NCI-H446 treated with DMSO at 0.1 percent for 48 hours (cell line): ENCODE results near the gene CRTC2.
A peak's percentile ranks its signal among the peaks of the same experiment; 100 is the strongest.

Experiments used
- DNase-seq: peaks from one replicate; lab custom pipeline; 2025; lab: John Stamatoyannopoulos, UW

Gene CRTC2

GRCh38 chr1:153976819-153977249, 18.4 kb upstream of the CRTC2 start:
- DNase-seq = no peak

DNA sequence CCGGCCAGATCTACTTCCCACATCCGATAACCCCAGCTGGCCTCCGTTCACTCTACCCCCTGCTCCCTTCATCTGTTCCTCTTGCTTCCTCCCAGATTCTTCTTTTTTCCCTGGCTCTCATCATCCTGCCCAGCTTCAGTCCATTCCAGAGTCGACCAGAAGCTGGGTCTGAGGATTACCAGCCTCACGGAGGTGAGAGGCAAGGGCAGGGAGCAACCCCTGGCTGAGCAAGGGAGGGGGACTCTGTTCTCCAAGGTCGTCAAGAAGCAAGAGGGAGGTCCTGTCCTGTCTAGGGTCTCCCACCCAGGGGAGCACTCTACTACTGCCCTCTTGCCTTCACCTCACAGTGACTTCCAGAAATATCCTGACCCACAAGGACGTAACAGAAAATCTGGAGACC, 15.1 kb upstream of the CRTC2 start:
- DNase-seq = no peak

DNA sequence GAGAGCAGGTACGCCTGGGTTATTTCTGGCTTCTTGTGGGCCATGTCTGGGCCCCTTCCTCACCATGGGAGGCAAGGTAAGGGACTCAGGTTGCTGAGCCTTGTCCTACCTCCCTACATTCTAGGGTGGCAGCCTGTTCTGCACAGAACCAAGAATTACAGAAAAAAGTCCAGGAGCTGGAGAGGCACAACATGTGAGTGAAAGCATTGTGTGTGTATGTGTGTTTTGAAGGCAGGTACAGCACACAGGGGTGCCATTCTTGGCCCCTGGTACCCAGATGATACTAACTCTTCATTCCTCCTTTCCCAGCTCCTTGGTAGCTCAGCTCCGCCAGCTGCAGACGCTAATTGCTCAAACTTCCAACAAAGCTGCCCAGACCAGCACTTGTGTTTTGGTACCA, 14.7 kb upstream of the CRTC2 start:
- no peak for DNase-seq

- no peak for DNase-seq
Observed at GRCh38 chr1:153970346-153970745, 11.9 kb upstream of the CRTC2 start.

DNA sequence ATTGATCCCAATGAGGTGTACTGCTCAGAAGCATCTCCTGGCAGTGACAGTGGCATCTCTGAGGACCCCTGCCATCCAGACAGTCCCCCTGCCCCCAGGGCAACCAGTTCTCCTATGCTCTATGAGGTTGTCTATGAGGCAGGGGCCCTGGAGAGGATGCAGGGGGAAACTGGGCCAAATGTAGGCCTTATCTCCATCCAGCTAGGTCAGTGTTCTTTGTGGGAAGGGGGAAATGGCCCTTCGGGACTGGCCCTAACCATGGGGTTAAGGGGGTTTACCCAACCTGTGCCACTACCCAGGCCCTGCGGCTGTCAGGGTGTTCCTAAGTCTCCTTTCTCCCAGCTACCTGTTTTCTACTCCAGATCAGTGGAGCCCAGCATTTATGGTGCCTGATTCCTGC, 10.6 kb upstream of the CRTC2 start:
- DNase-seq = no peak

DNA sequence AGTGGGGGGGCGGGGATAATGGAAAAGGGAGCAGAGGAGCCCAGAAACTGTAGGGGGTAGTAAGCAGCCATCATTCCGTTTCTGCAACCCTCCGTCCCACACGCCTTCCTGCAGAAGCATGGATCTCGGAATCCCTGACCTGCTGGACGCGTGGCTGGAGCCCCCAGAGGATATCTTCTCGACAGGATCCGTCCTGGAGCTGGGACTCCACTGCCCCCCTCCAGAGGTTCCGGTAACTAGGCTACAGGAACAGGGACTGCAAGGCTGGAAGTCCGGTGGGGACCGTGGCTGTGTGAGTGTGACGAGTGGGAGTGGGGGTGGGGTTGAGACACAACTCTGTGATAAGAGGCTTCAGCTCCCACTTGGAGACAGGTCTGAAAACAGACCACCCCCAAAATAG, 10.0 kb upstream of the CRTC2 start:
- no peak for DNase-seq

GRCh38 chr1:153968000-153968363, 9.6 kb upstream of the CRTC2 start:
- no peak for DNase-seq

DNA sequence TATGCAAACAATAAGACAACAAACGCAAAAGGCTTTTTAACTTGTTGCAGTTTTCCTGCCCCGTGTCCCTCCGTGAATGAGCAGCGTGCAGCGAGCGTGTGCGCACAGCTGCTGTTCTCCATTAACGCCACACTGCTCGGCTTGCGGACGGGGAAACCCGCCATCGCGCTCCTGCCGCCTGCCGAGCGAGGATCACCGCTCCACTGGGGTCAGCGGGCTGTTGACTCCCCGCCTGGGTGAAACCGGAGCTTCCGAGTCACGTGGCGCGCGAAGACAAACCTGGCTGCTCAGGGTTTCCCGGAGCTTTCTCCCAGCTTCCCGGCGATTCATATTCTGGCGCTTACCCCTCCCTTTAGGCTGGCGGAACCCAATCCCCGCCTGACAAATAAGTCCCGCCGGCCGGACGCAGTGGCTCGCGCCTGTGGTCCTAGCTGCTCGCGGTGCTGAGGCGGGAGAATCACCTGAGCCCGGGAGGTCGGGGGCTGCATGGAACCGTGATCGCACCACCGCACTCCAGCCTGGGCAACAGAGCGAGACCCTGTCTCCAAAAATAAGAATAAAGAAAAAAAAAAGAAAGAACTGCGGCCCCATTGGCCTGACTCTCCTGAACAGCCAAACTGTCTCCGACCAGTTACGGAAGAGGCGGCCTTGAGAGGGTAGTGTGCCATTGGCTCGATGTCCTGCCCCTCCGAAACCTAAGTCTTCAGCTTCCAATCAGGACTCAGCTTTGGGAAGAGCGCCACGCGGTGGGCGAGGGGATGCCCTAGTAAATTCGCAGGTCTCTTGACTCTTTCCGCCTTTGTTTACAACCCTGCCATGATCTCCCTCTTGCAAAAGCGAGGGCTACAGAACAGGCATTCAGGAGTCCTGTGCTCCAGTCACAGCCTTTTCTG, 8.9 kb upstream of the CRTC2 start, which contains the start of gene CREB3L4:
CREB3L4 (plus strand) TSS at position 796 of the 893 bp plus-strand sequence. CDS start 624 bp downstream, outside the sequence.
- peak; percentile 99 for DNase-seq

GRCh38 chr1:153963850-153964331, 5.5 kb upstream of the CRTC2 start:
- no peak for DNase-seq

GRCh38 chr1:153963030-153963849, 4.8 kb upstream of the CRTC2 start, which contains the start of gene SLC39A1:
Gene SLC39A1, minus strand, starts transcription at chr1:153963537. Its CDS starts 822 bp downstream, at chr1:153962715.
- peak; percentile 95 for DNase-seq

- DNase-seq = no peak
Observed at GRCh38 chr1:153962088-153963029, 3.9 kb upstream of the CRTC2 start.

- DNase-seq = no peak
Observed at GRCh38 chr1:153961421-153961820, 3.0 kb upstream of the CRTC2 start.

GRCh38 chr1:153960206-153960605, 1.8 kb upstream of the CRTC2 start:
- DNase-seq = no peak

- no peak for DNase-seq
Observed at GRCh38 chr1:153959454-153959853, 1.0 kb upstream of the CRTC2 start.

DNA sequence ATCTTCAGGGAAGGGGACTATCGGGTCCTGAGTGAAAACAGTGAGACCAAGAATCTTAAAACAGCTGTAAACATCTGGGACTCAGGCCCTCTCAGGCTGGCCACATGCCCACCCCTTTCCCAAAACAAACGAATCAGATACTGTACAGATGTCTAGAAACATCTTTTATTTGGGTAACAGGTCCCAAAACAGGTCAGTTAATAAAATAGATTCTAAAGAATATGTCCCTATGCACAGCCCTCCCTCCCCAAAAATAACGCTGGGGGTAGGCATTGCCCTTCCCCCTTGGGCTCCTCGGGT, 499 bp upstream of the CRTC2 start:
- DNase-seq = no peak

DNA sequence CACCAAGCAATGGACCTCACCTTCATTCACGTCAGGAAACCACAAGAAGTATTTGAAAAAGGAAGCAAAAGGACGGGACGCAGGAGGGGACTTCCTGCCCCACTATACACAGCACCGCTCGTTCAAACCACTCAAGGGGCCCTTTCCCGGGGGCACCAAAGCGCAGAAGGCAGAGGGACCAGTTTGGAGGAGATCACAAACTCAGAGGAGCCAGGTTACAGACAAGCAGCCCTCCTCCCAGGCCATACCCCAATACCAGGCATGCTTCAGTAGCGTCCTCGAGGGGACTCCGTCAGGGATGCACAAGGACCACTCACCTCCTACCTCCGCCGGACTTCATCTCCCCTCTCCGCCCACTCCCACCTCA, 685 bp downstream of the CRTC2 start:
- no peak for DNase-seq

GRCh38 chr1:153956997-153957715, 1.3 kb downstream of the CRTC2 start:
- no peak for DNase-seq

DNA sequence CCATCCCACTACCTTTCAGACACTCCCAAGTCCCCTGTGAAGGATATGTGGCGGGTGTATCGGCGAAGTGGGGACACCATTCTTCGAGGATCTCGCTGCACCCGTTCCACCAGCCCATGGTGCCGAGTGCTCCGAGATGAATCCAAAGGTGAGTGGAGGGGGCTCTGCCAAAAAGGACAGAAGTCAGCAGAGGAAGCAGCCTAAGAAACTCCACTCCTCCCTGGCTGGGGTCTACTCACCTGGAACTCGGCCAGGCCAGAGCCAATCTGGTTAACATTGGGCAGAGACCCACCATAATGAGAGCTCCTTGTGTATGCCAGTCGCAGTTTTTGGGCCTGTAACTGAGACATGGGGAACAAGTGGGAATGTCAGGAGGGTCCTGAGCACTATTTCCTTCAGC, 3.6 kb downstream of the CRTC2 start:
- DNase-seq = no peak

DNA sequence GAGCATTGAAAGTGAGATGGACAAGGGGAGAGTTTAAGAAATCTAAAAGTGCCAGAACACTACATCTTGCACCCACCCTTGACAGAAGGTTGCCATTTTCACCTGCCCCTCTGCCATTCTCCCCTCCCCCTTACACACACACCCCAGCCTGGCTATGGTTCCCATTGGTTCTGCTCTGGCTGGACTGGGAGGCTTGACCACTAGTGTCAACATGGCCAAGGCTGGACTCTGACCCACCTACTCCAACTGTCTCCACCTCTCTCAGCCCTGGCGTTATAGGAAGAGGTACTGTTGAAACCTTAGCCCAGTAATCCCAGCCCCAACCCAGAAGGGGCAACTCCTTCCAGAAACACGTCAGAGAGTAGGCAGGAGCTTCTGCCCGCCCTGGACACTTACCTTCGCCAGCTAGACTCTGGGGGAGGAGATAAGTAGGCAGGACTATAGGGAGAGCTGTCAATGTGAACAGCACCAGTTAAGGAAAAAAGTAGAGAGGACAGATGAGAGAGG, 4.5 kb downstream of the CRTC2 start:
- DNase-seq = no peak

DNA sequence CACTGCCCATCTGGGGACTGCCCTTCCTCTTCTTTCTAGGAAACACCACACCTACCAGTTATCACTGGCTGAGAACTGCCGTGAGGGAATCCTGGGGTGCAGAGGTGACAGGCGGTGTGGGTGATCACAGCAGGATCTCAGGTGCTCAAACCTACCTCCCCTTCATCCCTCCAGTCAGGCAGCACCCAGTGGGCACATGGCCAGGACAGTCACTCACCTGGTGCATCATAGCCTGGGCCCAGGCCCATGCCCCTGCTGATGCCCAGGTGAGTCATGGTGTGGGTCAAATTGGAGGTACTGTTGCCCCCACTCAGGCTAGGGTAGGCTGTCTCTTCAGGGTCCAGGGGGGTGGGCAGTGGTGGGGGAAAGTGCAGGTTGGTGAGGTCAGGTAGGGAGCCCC, 6.6 kb downstream of the CRTC2 start:
- DNase-seq = no peak

GRCh38 chr1:153951183-153951582, 7.2 kb downstream of the CRTC2 start:
- no peak for DNase-seq
